CD4-positive, alpha-beta T cell treated with Interferon alpha-2 for 1 hour (primary cell): ENCODE results near the gene ST8SIA4.
A peak's percentile ranks its signal among the peaks of the same experiment; 100 is the strongest.
"Not testable (repeated sequence)": the region's sequence is repeated elsewhere in the genome, so short reads cannot be mapped to it uniquely, and the experiment has no call there.

Experiments used
- DNase-seq, 2 donors: peaks; one replicate each; pipeline ENCODE4 v3.0.0-alpha.2; 2020 to 2022

ST8SIA4 gene

DNA sequence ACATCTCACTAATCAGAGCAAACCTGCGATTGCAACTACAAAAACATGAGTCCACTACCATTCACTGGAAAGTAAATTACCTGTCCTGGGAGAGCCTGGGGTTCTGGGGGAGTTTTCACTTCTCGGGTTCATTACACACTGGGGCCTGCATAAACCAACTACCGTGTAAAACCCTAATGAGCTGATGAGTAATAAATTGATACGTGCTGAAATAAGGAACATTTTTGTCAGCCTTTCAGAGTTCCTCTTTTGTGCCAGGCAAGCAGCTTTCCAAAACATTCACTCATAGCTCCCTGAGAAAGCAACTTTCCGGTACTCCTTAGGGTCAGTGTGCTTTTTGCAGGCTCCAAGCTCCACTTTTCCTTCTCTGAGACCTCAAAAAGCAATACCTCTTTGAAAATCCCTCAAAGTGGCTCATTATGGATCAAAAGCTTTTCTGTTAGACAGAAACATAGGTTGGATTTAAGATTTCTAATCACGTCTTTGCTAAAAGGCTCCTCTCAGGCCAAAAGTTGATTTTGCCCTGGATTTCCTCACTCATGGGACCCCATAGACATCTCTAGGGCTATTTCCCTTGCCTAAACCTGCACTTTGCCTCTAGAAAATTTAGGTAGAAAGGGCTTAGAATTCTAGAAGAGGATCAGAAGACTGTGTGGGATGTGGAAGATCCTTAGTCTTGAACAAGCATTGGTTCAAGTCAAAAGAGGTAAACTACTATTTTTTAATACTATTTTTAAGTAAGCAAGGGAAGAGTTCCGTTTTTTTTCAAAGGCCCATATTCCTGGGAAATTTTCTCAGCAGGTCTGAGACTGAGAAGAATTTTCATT, 74.8 kb downstream of the ST8SIA4 start:
- peak in 1 of 2 donors; percentile 2 for DNase-seq

DNA sequence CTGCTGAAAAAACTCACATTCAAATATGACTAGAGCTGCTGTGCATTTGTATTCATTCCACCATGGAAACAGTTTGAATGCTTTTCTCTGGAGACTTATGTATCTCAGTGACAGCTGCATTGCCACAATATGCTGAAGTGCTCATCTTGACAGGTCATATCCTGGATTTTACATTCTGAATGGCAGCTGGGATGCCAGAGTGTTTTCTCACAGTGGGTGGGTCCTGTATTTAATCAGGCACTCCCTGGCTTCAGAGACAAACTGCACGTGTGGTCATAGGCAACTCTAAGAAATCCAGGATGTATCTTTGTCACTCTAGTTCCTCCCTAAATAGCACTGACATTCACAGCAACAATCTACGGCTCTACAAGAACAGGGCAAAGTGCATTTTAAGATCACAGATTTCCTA, 75.6 kb downstream of the ST8SIA4 start:
- no peak for DNase-seq

- peak in 1 of 2 donors; percentile 3 for DNase-seq
Measured at GRCh38 chr5:100826133-100826532, 76.9 kb downstream of the ST8SIA4 start.

- no peak for DNase-seq
Measured at GRCh38 chr5:100824635-100825034, 78.4 kb downstream of the ST8SIA4 start.

DNA sequence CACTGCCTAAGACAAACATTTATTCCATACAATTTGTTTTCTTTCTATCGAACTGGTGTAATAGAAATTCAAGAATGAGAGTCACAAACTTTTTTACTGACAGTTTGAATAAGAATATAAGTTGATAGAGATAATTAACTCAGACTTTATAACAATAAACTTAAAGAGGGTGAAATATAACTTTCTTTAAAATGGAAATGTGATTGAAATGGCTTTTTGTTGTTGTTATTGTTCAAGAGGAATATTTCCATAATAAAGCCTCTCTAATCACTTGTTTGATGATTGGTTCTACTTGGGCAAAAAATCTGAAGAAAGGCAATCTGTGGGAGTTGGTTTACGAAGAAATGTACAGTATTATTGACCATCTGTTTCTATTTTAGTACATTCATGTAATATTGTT, 79.3 kb downstream of the ST8SIA4 start:
- no peak for DNase-seq

DNA sequence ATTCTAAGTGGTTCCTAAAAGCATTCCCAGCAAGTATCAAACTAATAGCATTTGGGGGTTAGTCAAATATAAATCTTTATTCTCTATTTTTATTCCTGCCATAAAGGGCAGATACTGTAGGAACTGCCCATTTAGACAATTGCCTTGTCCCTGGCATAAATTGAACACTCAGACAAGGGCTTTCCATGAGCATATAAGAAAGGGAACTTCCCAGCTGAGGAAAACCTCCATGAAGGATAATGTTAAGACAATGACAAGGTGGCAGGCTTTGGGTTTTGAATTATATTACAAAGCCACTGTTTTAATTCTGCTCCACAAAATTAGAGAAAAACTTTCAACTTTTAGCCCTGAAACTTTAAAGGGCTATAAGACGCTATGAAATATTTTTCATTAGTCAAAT, 81.3 kb downstream of the ST8SIA4 start:
- no peak for DNase-seq

DNA sequence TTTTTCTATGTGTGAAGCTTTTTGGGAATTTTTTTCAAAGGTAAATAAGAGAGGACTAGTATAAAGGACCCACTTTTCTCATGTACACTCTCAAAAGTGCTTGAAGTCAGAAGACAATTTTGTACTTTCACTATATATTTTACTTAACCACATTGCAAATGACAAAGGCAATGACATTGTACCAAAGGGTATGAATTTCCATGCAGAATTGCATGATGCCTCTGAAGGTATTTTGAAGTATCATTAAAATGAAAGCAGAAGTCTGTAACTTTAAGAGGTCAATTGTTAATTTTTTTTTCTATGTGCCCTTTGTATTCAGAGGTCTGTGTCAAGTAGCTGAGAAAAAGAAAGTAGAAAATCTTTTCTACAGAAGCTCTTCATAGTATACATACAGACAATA, 84.7 kb downstream of the ST8SIA4 start:
- no peak for DNase-seq

- DNase-seq = no peak
Measured at GRCh38 chr5:100803397-100803796, 99.7 kb downstream of the ST8SIA4 start.

DNA sequence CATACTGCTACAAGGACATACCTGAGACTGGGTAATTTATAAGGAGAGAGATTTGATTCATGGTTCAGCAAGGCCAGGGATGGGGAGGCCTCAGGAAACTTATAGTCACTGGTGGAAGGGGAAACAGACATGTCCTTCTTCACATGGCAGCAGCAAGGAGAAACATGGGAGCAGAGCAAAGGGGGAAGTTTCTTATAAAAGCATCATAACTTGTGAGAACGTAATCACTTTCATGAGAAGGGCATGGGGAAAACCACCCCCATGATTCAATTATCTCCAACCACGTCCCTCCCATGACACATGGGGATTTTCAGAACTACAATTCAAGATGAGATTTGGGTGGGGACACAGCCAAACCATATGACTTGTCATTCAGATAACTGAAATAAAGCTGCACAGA, 100.9 kb downstream of the ST8SIA4 start:
- DNase-seq = no peak

- DNase-seq = no peak
Measured at GRCh38 chr5:100800562-100800961, 102.5 kb downstream of the ST8SIA4 start.

GRCh38 chr5:100799166-100799565, 103.9 kb downstream of the ST8SIA4 start:
- no peak for DNase-seq

DNA sequence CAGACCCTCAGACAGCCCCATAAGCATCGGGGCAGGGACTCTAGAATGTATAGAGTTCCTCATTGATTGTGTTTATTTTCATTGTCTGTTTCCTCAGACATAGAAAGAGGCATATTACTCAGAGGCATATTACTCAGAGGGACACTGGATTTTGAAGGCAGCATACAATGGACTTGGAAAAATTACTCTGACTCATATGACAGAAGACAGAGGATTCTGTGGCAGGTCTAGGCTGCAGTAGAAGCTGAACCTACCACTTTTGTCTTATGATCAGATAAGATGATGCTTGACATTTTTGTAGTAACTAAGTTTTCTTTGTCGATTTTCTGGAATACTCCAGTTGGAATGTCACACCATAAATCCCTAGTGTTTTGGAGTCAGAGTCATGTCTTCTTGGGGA, 105.2 kb downstream of the ST8SIA4 start:
- no peak for DNase-seq

DNA sequence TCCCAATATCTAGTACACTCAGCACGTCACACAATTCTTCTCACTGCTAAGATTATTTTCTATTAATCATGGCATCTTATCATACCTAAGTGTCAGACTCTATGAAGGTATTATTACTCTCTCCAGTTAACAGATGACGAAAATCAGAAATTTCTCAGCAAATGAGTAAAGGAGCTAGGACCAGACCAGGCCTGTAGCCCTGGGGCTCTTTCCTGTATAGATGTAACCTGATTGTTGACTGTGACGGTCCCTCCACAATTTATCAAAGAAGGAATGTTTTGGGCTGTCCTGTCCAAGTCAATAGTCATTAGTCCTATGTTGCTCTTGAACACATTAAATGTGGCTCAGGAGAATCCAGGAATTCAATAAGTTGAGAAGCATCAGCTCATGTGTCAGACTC, 106.2 kb downstream of the ST8SIA4 start:
- no peak for DNase-seq

DNA sequence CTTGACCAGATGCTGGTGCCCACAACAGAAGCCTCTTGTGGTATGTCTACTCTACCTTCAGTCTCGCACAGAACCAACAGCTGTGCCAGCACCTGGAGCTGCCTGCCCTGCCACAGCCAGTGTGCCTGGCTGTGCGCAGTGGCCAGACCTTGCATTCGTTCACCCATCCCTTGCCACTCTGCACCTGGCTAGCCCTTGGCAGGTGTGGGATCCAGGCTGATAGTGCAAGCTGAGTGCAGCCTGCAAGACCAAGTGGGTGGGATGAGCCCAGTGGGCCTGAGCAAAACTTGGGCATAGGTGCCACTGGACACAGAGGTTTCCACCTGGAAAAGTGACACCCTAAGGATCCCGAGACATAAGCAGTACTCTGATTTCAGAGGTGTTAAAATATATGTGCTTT, 108.2 kb downstream of the ST8SIA4 start:
- DNase-seq = no peak

- DNase-seq = no peak
Measured at GRCh38 chr5:100794218-100794617, 108.9 kb downstream of the ST8SIA4 start.

GRCh38 chr5:100792781-100793180, 110.3 kb downstream of the ST8SIA4 start:
- no peak for DNase-seq

- DNase-seq = no peak
Measured at GRCh38 chr5:100791391-100791790, 111.7 kb downstream of the ST8SIA4 start.

DNA sequence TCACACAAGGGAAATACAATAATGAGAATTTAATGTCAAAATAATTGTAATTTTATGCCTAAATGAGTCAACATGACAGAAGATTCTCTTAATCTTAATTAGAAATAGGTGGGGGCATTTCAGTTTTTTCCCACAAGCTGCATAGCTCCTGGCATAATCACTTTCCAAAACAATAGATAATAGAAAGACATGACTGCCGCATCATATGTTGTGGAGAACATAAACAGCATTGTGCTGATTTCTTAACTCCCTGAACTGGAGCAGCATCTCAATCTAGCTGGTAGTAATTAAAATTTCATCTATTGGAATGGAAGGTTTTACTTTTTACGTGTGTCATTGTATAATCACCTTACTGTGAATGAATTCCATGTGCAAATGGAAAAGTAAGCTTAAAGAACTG, 112.1 kb downstream of the ST8SIA4 start:
- DNase-seq = no peak

- DNase-seq = no peak
Measured at GRCh38 chr5:100790170-100790665, 112.9 kb downstream of the ST8SIA4 start.

- no peak for DNase-seq
Measured at GRCh38 chr5:100789694-100790093, 113.4 kb downstream of the ST8SIA4 start.

DNA sequence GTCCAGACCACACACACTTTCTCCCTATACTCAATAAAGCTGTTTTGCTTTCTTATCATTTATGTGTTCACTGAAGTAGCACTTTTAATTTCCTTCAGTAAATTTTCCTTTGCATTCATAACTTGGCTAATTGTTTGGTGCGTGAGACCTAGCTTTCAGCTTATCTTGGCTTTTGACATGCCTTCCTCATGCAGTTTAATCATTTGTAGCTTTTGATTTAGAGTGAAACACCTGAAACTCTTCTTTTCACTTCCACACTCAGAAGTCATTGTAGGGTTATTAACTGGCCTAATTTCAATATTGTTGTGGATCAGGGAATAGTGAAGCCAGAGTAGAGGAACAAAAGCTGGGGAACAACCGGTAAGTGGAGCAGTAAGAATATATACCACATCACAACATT, 114.7 kb downstream of the ST8SIA4 start:
- no peak for DNase-seq

GRCh38 chr5:100787648-100788047, 115.4 kb downstream of the ST8SIA4 start:
- DNase-seq = no peak

DNA sequence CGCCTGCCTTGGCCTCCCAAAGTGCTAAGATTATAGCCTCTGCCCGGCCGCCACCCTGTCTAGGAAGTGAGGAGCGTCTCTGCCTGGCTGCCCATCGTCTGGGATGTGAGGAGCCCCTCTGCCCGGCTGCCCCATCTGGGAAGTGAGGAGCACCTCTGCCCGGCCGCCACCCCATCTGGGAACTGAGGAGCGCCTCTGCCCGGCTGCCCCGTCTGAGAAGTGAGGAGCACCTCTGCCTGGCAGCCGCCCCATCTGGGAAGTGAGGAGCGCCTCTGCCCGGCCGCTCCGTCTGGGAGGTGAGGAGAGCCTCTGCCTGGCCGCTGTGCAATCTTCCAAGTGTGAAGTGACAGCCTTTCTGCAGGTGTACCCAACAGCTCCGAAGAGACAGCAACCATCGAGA, 117.5 kb downstream of the ST8SIA4 start:
- DNase-seq = not testable (repeated sequence)

DNA sequence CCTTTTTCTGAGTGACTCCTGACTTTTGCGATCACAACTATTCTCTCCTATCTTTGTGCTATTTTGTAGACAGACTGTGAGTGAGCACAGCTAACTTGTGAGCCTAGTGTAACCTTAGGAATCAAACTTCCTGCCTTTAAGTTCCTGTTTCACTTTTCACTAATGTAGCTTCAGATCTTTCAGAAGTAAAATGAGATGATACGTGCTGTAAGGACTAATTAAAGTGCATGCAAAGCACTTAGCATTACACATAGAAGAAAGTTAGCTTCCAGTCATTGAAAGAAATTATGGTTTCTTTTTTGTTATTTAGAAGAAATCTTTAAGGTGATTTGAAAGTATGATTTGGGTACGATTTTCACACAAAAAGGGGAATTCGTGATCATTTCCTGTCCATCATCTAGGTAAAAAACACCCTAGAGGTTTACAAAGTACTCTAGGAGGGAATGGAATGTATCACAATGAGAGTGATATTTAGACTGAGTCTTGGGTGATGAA, 122.7 kb downstream of the ST8SIA4 start:
- DNase-seq = peak in 1 of 2 donors; percentile 45
